ENCODE measurements around the gene PLEKHD1. TPM values are rescaled to one million over a fixed set of nuclear protein-coding genes. Genes with fewer than 3 reads are reported as not detected.
A peak's percentile ranks its signal among the peaks of the same experiment; 100 is the strongest.

The PLEKHD1 gene
- total RNA-seq, 1 donor = under 0.01 TPM

- Histone ChIP-seq H3K27me3 (ENCODE audit: insufficient read depth, low read length) (peaks cover 9% of the 10 kb centered on the region), H3K36me3 (ENCODE audit: insufficient read depth, low read length) (no peaks in the 10 kb centered on the region), H3K4me1 (ENCODE audit: insufficient read depth, low read length) (peaks cover 4% of the 10 kb centered on the region), H2AFZ (ENCODE audit: low read length) (no peak overlapping the region), H3K4me2 (ENCODE audit: insufficient read depth, low read length) (no peak overlapping the region), H4K20me1 (ENCODE audit: insufficient read depth, low read length) (no peaks in the 10 kb centered on the region), H3K27ac (ENCODE audit: low read depth, low read length) (no peak overlapping the region), H3K79me2 (ENCODE audit: insufficient read depth, low read length) (no peaks in the 10 kb centered on the region), H3K4me3 (ENCODE audit: insufficient read depth, low read length) (no peak overlapping the region), H3K9me3 (ENCODE audit: low read depth, low read length) (no peaks in the 10 kb centered on the region)
- peak; percentile 94 for DNase-seq (ENCODE audit: insufficient read length, low spot score, missing footprints)
- no peak for TF ChIP-seq CTCF (IDR thresholded peaks at IDR 0.05; ENCODE audit: extremely low read depth, low read depth, low read length)
Observed at GRCh38 chr14:69543341-69544115, 59.0 kb downstream of the PLEKHD1 start.

- no peaks in the 10 kb centered on the region for H3K36me3 ChIP-seq (ENCODE audit: insufficient read depth, low read length)
- peaks cover 4% of the 10 kb centered on the region for H3K4me1 ChIP-seq (ENCODE audit: insufficient read depth, low read length)
- no peaks in the 10 kb centered on the region for H3K79me2 ChIP-seq (ENCODE audit: insufficient read depth, low read length)
- H3K27ac ChIP-seq (ENCODE audit: low read depth, low read length) = no peak overlapping the region
- peak overlapping the region; percentile 13 for H3K4me2 ChIP-seq (ENCODE audit: insufficient read depth, low read length)
- peak; percentile 54 for TF ChIP-seq CTCF (IDR thresholded peaks at IDR 0.05; ENCODE audit: extremely low read depth, low read depth, low read length)
- DNase-seq (ENCODE audit: insufficient read length, low spot score, missing footprints) = peak; percentile 88
- no peaks in the 10 kb centered on the region for H4K20me1 ChIP-seq (ENCODE audit: insufficient read depth, low read length)
- H2AFZ ChIP-seq (ENCODE audit: low read length) = peak overlapping the region; percentile 62
- H3K9me3 ChIP-seq (ENCODE audit: low read depth, low read length) = no peaks in the 10 kb centered on the region
- peaks cover 28% of the 10 kb centered on the region for H3K27me3 ChIP-seq (ENCODE audit: insufficient read depth, low read length)
- H3K4me3 ChIP-seq (ENCODE audit: insufficient read depth, low read length) = no peak overlapping the region
Observed at GRCh38 chr14:69547701-69548348, 63.3 kb downstream of the PLEKHD1 start.

- H4K20me1 ChIP-seq (ENCODE audit: insufficient read depth, low read length) = no peaks in the 10 kb centered on the region
- no peaks in the 10 kb centered on the region for H3K9me3 ChIP-seq (ENCODE audit: low read depth, low read length)
- H3K27ac ChIP-seq (ENCODE audit: low read depth, low read length) = no peak overlapping the region
- TF ChIP-seq CTCF (IDR thresholded peaks at IDR 0.05; ENCODE audit: extremely low read depth, low read depth, low read length) = no peak
- no peaks in the 10 kb centered on the region for H3K36me3 ChIP-seq (ENCODE audit: insufficient read depth, low read length)
- H3K4me1 ChIP-seq (ENCODE audit: insufficient read depth, low read length) = peaks cover 4% of the 10 kb centered on the region
- H3K79me2 ChIP-seq (ENCODE audit: insufficient read depth, low read length) = no peaks in the 10 kb centered on the region
- H3K4me2 ChIP-seq (ENCODE audit: insufficient read depth, low read length) = no peak overlapping the region
- no peak overlapping the region for H3K4me3 ChIP-seq (ENCODE audit: insufficient read depth, low read length)
- peaks cover 28% of the 10 kb centered on the region for H3K27me3 ChIP-seq (ENCODE audit: insufficient read depth, low read length)
- no peak overlapping the region for H2AFZ ChIP-seq (ENCODE audit: low read length)
- no peak for DNase-seq (ENCODE audit: insufficient read length, low spot score, missing footprints)
Observed at GRCh38 chr14:69548566-69548965, 64.0 kb downstream of the PLEKHD1 start.

- H3K4me1 ChIP-seq (ENCODE audit: insufficient read depth, low read length) = no peaks in the 10 kb centered on the region
- H3K27me3 ChIP-seq (ENCODE audit: insufficient read depth, low read length) = peaks cover 35% of the 10 kb centered on the region
- DNase-seq (ENCODE audit: insufficient read length, low spot score, missing footprints) = no peak
- no peaks in the 10 kb centered on the region for H3K36me3 ChIP-seq (ENCODE audit: insufficient read depth, low read length)
- H3K9me3 ChIP-seq (ENCODE audit: low read depth, low read length) = no peaks in the 10 kb centered on the region
- H2AFZ ChIP-seq (ENCODE audit: low read length) = no peak overlapping the region
- H3K79me2 ChIP-seq (ENCODE audit: insufficient read depth, low read length) = no peaks in the 10 kb centered on the region
- H3K27ac ChIP-seq (ENCODE audit: low read depth, low read length) = no peak overlapping the region
- no peak overlapping the region for H3K4me3 ChIP-seq (ENCODE audit: insufficient read depth, low read length)
- H4K20me1 ChIP-seq (ENCODE audit: insufficient read depth, low read length) = no peaks in the 10 kb centered on the region
- TF ChIP-seq CTCF (IDR thresholded peaks at IDR 0.05; ENCODE audit: extremely low read depth, low read depth, low read length) = no peak
- no peak overlapping the region for H3K4me2 ChIP-seq (ENCODE audit: insufficient read depth, low read length)
Observed at GRCh38 chr14:69551511-69551910, 67.0 kb downstream of the PLEKHD1 start.
